Transverse colon (tissue), 4 donors: Measurements from ENCODE around the gene KLHL29. TPM values are rescaled to one million over a fixed set of nuclear protein-coding genes. Genes with fewer than 3 reads are reported as not detected.

Experiments used
- DNase-seq: peaks from one replicate; pipeline ENCODE4 v3.0.0-alpha.2; 2019
- H3K27ac ChIP-seq, 4 donors: fragments of 200-600 bp; sonication (generic); 2 replicates each; pipeline ENCODE4 v1.5.1; 2016 to 2018; ENCODE audit warnings: inconsistent platforms in 4 of 4
- H3K27me3 ChIP-seq: fragments of 200-600 bp; sonication (generic); 2 replicates; pipeline ENCODE4 v1.5.1; 2017; ENCODE audit warnings: inconsistent platforms
- H3K36me3 ChIP-seq, 4 donors: fragments of 200-600 bp; sonication (generic); 2 replicates each; pipeline ENCODE4 v1.5.1; 2017 to 2019; ENCODE audit warnings: inconsistent platforms in 4 of 4
- H3K4me1 ChIP-seq, 4 donors: fragments of 200-600 bp; sonication (generic); 2 replicates each; pipeline ENCODE4 v1.5.1; 2017 to 2020; ENCODE audit warnings: inconsistent platforms in 4 of 4
- H3K4me3 ChIP-seq, 4 donors: fragments of 200-600 bp; sonication (generic); 1 replicate in 1 of 4; 2 replicates in 3 of 4; pipeline versions ENCODE4 v1.5.1 to v1.6.1; 2017 to 2019; ENCODE audit warnings: inconsistent platforms in 4 of 4
- H3K9me3 ChIP-seq, 2 donors: fragments of 200-600 bp; sonication (generic); 2 replicates each; pipeline ENCODE4 v1.5.1; 2017 to 2019; ENCODE audit warnings: inconsistent platforms in 2 of 2
- EP300 ChIP-seq: sonication (generic); formaldehyde crosslinking; IDR thresholded peaks from one replicate; pipeline ENCODE4 v1.6.1; 2017; ENCODE audit warnings: antibody characterized with exemption, low read depth
- POLR2A ChIP-seq: fragments of 450-650 bp; IDR thresholded peaks from one replicate; pipeline ENCODE4 v1.6.1; 2016; ENCODE audit warnings: antibody characterized with exemption, mild to moderate bottlenecking, moderate library complexity
- POLR2AphosphoS5 ChIP-seq, 3 donors: sonication (generic); formaldehyde crosslinking; IDR thresholded peaks; one replicate each; pipeline ENCODE4 v1.6.1; 2016; ENCODE audit warnings: antibody characterized with exemption in 3 of 3
- WGBS, 2 donors: methylation state at CpG; one replicate each; pipeline ENCODE4 v1.1.5; 2018; ENCODE audit warnings: low coverage in 1 of 2; 5-methylcytosine and 5-hydroxymethylcytosine counted together
- in situ Hi-C, 4 donors: fragments of 200-750 bp; cut with MboI; loops; one replicate each; pipeline versions ENCODE4 v1.15.0 to v1.15.1; 2017; ENCODE audit warnings: low sequenced_read_pairs in 3 of 4, low pct_ligation_motif_present in 1 of 4, low pct_unique_long_range_greater_than_20kb in 1 of 4
- intact Hi-C: fragments of 100-400 bp; cut with DNase I; formaldehyde crosslinking; loops from one replicate; pipeline ENCODE4 v1.15.1; 2023; ENCODE audit warnings: low total_unique reads
- total RNA-seq, 4 donors: library from RNA; depleted of rRNA; stranded (reverse); fragments of >200 nt; gene quantifications; one replicate each; pipeline ENCODE4 v1.1.0, GENCODE V29; 2016
- TF ChIP-seq, protein P1 (sequence below), 5 experiments: fragments of 200-600 bp in 3 of 5; fragments of 450-650 bp in 2 of 5; sonication (generic) in 3 of 5; IDR thresholded peaks; 1 replicate in 2 of 5; 2 replicates in 3 of 5; pipeline ENCODE4 v1.5.1; 2016 to 2017; ENCODE audit warnings: antibody characterized with exemption in 5 of 5, inconsistent platforms in 3 of 5, mild to moderate bottlenecking in 2 of 5, moderate library complexity in 1 of 5

The KLHL29 gene
- total RNA-seq, 4 donors from 2014 or later: 3.3 to 16.5 (median 5.8) TPM

DNA sequence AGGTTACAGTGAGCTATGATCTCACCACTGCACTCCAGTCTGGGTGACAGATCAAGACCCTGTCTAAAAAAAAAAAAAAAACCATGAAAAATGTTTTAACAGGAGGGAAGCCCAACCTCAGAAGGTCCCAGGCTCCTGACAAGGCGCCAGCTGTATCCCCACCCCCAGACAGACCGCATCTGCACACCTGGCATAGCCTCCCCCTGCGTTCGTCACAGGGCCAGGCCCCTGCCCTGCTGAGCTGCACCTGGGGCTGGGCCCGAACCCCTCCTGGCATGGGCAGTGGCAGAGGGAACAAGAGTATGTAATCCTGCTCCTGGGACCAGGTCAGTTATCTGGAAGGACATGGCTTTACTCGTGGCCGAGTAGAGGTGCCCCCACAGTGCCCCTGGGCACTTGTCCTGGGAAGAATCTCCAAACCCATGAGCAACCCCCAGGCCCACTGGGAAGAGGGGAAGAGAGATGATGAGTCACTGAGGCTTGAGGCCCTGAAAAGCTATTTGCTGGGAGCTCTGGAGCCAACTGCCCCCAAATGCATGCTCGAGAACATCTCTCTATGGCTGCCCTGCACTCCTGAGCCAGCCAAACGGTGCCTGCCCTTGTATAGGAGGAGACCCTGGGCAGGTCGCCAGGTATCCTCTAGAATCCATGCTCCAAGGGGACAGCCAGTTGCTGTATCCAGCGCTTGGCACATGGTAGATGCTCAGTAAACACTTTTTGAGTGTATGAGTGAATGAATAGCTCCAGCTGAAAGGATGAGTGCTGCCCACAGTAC lies 276.5 kb downstream of the KLHL29 start:
- no peaks in the 10 kb centered on the region for H3K36me3 ChIP-seq
- in situ Hi-C loops (no loop called here), intact Hi-C loops (loop anchor here (5.0 kb wide), 1 partner anchor 91 kb away; no protein-coding TSS in a partner anchor)

DNA sequence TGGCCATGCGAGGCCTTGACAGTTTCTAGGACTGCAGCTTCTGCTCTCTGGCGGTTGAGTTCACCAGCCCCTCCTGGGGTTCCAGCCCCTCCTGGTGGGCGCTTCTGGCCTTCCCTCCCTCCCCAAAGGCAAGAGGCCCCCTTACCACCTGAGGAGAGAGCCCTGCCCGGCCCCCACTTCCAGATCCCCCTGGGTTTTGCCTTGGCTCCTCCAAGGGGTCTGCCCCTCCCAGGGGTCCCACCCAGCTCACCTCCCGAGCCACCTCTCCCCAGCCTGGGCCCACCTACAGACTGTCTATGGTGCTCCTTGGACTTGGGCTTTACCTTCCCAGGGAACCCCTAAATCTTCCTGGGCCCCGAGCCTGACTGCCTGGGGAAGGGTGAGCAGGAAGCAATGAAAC lies 277.5 kb downstream of the KLHL29 start:
- in situ Hi-C loops: no loop called here
- Histone ChIP-seq H3K36me3 (no peaks in the 10 kb centered on the region), H3K4me3 (no peak overlapping the region), H3K27ac (no peak overlapping the region), H3K27me3 (no peaks in the 10 kb centered on the region), H3K4me1 (peaks cover 0 to 10% (median 0%) of the 10 kb centered on the region in 4 donors), H3K9me3 (no peaks in the 10 kb centered on the region)
- 77 to 84% methylated on average over 3 to 6 of the region's 6 CpGs for WGBS, 2 donors
- intact Hi-C loops: loop anchor here (5.0 kb wide), 1 partner anchor 90 kb away; no protein-coding TSS in a partner anchor
- no peak for DNase-seq
- TF ChIP-seq POLR2A: no peak
- TF ChIP-seq, protein P1, sequence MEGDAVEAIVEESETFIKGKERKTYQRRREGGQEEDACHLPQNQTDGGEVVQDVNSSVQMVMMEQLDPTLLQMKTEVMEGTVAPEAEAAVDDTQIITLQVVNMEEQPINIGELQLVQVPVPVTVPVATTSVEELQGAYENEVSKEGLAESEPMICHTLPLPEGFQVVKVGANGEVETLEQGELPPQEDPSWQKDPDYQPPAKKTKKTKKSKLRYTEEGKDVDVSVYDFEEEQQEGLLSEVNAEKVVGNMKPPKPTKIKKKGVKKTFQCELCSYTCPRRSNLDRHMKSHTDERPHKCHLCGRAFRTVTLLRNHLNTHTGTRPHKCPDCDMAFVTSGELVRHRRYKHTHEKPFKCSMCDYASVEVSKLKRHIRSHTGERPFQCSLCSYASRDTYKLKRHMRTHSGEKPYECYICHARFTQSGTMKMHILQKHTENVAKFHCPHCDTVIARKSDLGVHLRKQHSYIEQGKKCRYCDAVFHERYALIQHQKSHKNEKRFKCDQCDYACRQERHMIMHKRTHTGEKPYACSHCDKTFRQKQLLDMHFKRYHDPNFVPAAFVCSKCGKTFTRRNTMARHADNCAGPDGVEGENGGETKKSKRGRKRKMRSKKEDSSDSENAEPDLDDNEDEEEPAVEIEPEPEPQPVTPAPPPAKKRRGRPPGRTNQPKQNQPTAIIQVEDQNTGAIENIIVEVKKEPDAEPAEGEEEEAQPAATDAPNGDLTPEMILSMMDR (IDR thresholded peaks at IDR 0.05): no peak
- no peak for TF ChIP-seq EP300
- TF ChIP-seq POLR2AphosphoS5 (IDR thresholded peaks at IDR 0.05): no peak

More for the DNA sequence above, 276.5 kb downstream of the KLHL29 start:
- WGBS, 2 donors: 77% methylated on average over 11 of the region's 11 CpGs; no CpG with 5 or more reads in 1 of the 2 donors
- Histone ChIP-seq H3K9me3 (no peaks in the 10 kb centered on the region), H3K27ac (no peak overlapping the region), H3K4me3 (no peak overlapping the region), H3K4me1 (peaks cover 0 to 10% (median 0%) of the 10 kb centered on the region in 4 donors), H3K27me3 (no peaks in the 10 kb centered on the region)
- DNase-seq: no peak
- TF ChIP-seq POLR2A: no peak
- no peak for TF ChIP-seq EP300
- TF ChIP-seq, protein P1 (IDR thresholded peaks at IDR 0.05): no peak
- TF ChIP-seq POLR2AphosphoS5 (IDR thresholded peaks at IDR 0.05): no peak

DNA sequence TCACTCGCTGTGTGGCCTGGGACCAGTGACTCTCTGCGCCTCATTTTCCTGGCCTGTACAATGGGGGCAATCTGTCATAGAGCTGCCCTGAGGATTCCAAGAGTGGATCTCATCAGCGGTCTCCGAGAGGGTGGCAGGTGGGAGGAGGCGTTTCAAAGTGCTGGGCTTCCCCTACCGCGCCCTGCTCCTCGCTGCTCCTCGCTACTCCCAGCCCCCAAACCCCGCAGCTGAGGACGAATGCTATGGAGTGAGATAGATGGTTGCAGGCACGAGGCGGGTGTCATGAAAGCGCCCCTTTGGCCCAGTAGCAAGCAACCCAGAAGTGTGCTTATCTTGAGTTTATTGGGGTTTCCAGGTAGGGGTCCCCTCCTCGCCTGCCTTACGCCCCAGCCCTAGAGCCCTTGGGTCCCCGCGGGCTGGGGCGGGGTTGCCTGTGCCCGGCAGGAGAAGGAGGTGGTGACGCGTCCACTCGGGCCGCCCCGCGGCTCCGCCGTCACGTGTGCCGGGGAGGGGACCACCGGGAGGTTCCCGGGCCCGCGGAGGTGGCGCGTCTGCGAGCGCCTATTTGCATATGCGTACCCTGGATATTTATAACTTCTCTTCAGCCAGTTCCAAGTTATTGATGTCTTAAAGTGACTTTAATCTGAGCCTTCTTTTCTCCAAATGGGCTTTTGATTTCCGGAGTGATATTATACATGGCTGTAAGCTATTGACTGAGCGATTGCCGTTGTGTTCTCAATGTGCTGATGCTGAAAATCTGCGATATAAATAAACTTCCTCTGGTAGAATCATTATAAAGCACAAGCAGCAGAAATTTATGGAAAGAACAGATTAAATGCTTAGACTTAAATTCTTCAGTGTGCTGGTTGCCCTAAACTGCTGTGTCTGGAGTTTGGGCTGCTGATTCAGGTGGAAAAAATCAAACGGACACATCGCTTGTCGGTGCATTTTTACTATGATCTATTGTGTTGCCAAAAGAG lies 278.3 kb downstream of the KLHL29 start:
- Histone ChIP-seq H3K4me3 (peak overlapping the region in 2 of 4 donors; percentile 3 to 26), H3K36me3 (no peaks in the 10 kb centered on the region), H3K4me1 (peaks cover 0 to 10% (median 0%) of the 10 kb centered on the region in 4 donors), H3K9me3 (no peaks in the 10 kb centered on the region), H3K27ac (peak overlapping the region in 1 of 4 donors; percentile 25), H3K27me3 (no peaks in the 10 kb centered on the region)
- in situ Hi-C loops: no loop called here
- peak; percentile 16 for DNase-seq
- intact Hi-C loops: loop anchor here (5.0 kb wide), 1 partner anchor 89 kb away; no protein-coding TSS in a partner anchor
- TF ChIP-seq, protein P1 (IDR thresholded peaks at IDR 0.05): no peak
- TF ChIP-seq EP300: no peak
- no peak for TF ChIP-seq POLR2AphosphoS5 (IDR thresholded peaks at IDR 0.05)
- WGBS, 2 donors: 34 to 62% methylated on average over 13 to 42 of the region's 46 CpGs
